Effector memory CD8-positive, alpha-beta T cell (primary cell): ENCODE measurements around the gene INSC.
"Not testable (repeated sequence)": the region's sequence is repeated elsewhere in the genome, so short reads cannot be mapped to it uniquely, and the experiment has no call there.

Source experiments
- ATAC-seq: fragments of 150-1000 bp; cut with Tn5 transposase; replicated peaks from 2 replicates; pipeline ENCODE4 v1.10.0; 2021; ENCODE audit warnings: mild to moderate bottlenecking, moderate library complexity
- DNase-seq, 3 experiments: peaks; one replicate each; pipeline ENCODE4 v3.0.0; 2021
- H3K27ac Mint-ChIP-seq, 2 donors: one replicate each; pipeline ENCODE4 v1.8.0; 2022; ENCODE audit warnings: mild to moderate bottlenecking in 2 of 2, mixed read lengths in 2 of 2, moderate library complexity in 2 of 2
- H3K27me3 Mint-ChIP-seq, 2 donors: one replicate each; pipeline ENCODE4 v1.8.0; 2022; ENCODE audit warnings: mixed read lengths in 2 of 2
- H3K36me3 Mint-ChIP-seq: one replicate; pipeline ENCODE4 v1.8.0; 2022; ENCODE audit warnings: mild to moderate bottlenecking, moderate library complexity, mixed read lengths; ENCODE audit not compliant: insufficient read depth
- H3K4me1 Mint-ChIP-seq, 2 donors: one replicate each; pipeline ENCODE4 v1.8.0; 2022; ENCODE audit warnings: low read depth in 2 of 2, mixed read lengths in 2 of 2
- H3K4me3 Mint-ChIP-seq, 2 donors: one replicate each; pipeline ENCODE4 v1.8.0; 2022; ENCODE audit warnings: mild to moderate bottlenecking in 2 of 2, mixed read lengths in 2 of 2, moderate library complexity in 2 of 2
- H3K9me3 Mint-ChIP-seq, 2 donors: one replicate each; pipeline ENCODE4 v1.8.0; 2022; ENCODE audit warnings: mixed read lengths in 2 of 2
- total RNA-seq, 9 experiments: gene quantifications; one replicate each; lab custom pipeline; 2026; lab: John Stamatoyannopoulos, UW

INSC gene
- total RNA-seq: 0 to 0.66 (median 0.11) reads per million in 9 experiments

- DNase-seq (no peak), ATAC-seq (no peak)
- H3K9me3 Mint-ChIP-seq: no peaks in the 10 kb centered on the region
- H3K4me1 Mint-ChIP-seq: peaks cover 7 to 10% of the 10 kb centered on the region in 2 donors
- H3K27ac Mint-ChIP-seq: no peak within 1 kb of the TSS
- H3K36me3 Mint-ChIP-seq: no peaks in the 10 kb centered on the region
- H3K27me3 Mint-ChIP-seq: peaks cover 52 to 58% of the 10 kb centered on the region in 2 donors
- H3K4me3 Mint-ChIP-seq: peak within 1 kb of the TSS; percentile 15 to 65
These were observed at the start of gene INSC for GRCh38 chr11:15114501-15115475. TSS of gene INSC (plus strand) at chr11:15114923. CDS start at chr11:15149175, 34,252 bp downstream.

GRCh38 chr11:15069751-15070150 is 45.0 kb upstream of the INSC start:
- peaks cover 49 to 57% of the 10 kb centered on the region in 2 donors for H3K27me3 Mint-ChIP-seq
- not testable (repeated sequence) for H3K27ac Mint-ChIP-seq, ATAC-seq, DNase-seq, H3K36me3 Mint-ChIP-seq, H3K4me3 Mint-ChIP-seq, H3K9me3 Mint-ChIP-seq
- peaks cover 13 to 16% of the 10 kb centered on the region in 2 donors for H3K4me1 Mint-ChIP-seq

GRCh38 chr11:15071556-15072255 is 43.0 kb upstream of the INSC start:
- no peak for DNase-seq
- peaks cover 0 to 9% of the 10 kb centered on the region in 2 donors for H3K9me3 Mint-ChIP-seq
- peaks cover 39 to 46% of the 10 kb centered on the region in 2 donors for H3K27me3 Mint-ChIP-seq
- no peak for ATAC-seq
- no peak overlapping the region for H3K4me3 Mint-ChIP-seq
- H3K27ac Mint-ChIP-seq: no peak overlapping the region
- peaks cover 17 to 19% of the 10 kb centered on the region in 2 donors for H3K4me1 Mint-ChIP-seq
- H3K36me3 Mint-ChIP-seq: peaks cover 9% of the 10 kb centered on the region

GRCh38 chr11:15072551-15073143 is 42.1 kb upstream of the INSC start:
- Mint-ChIP-seq H3K4me1 (peaks cover 17 to 21% of the 10 kb centered on the region in 2 donors), H3K36me3 (peaks cover 9% of the 10 kb centered on the region), H3K4me3 (peak overlapping the region in 1 of 2 donors; percentile 53), H3K9me3 (peaks cover 0 to 9% of the 10 kb centered on the region in 2 donors), H3K27ac (no peak overlapping the region), H3K27me3 (peaks cover 31 to 46% of the 10 kb centered on the region in 2 donors)
- DNase-seq (no peak), ATAC-seq (no peak)

GRCh38 chr11:15073361-15074205 is 41.1 kb upstream of the INSC start, which contains the start of gene CALCB:
TSS of gene CALCB (plus strand) at chr11:15073593. CDS start at chr11:15074719, 1,126 bp downstream.
- Mint-ChIP-seq H3K27me3 (peaks cover 22 to 39% of the 10 kb centered on the region in 2 donors), H3K4me3 (peak within 1 kb of the TSS; percentile 74 to 83), H3K36me3 (peaks cover 9% of the 10 kb centered on the region), H3K27ac (peak within 1 kb of the TSS in 1 of 2 donors; percentile 69), H3K9me3 (peaks cover 0 to 4% of the 10 kb centered on the region in 2 donors), H3K4me1 (peaks cover 17 to 21% of the 10 kb centered on the region in 2 donors)
- no peak for ATAC-seq
- DNase-seq: no peak

GRCh38 chr11:15074206-15075161 is 40.2 kb upstream of the INSC start:
- peaks cover 22 to 39% of the 10 kb centered on the region in 2 donors for H3K27me3 Mint-ChIP-seq
- H3K4me3 Mint-ChIP-seq: peak overlapping the region; percentile 74 to 83
- peak; percentile 86 for ATAC-seq
- H3K4me1 Mint-ChIP-seq: peaks cover 17 to 21% of the 10 kb centered on the region in 2 donors
- H3K27ac Mint-ChIP-seq: peak overlapping the region in 1 of 2 donors; percentile 69
- peak; percentile 73 to 80 (median 77) for DNase-seq
- H3K9me3 Mint-ChIP-seq: no peaks in the 10 kb centered on the region
- H3K36me3 Mint-ChIP-seq: peaks cover 9% of the 10 kb centered on the region

GRCh38 chr11:15075162-15075526 is 39.6 kb upstream of the INSC start:
- Mint-ChIP-seq H3K9me3 (no peaks in the 10 kb centered on the region), H3K4me1 (peaks cover 17 to 21% of the 10 kb centered on the region in 2 donors), H3K4me3 (peak overlapping the region; percentile 74 to 83), H3K36me3 (peaks cover 9% of the 10 kb centered on the region), H3K27me3 (peaks cover 22 to 39% of the 10 kb centered on the region in 2 donors), H3K27ac (no peak overlapping the region)
- DNase-seq (no peak), ATAC-seq (no peak)

- ATAC-seq: no peak
- Mint-ChIP-seq H3K4me1 (no peaks in the 10 kb centered on the region), H3K27me3 (peaks cover 45 to 76% of the 10 kb centered on the region in 2 donors), H3K4me3 (no peak overlapping the region), H3K9me3 (no peaks in the 10 kb centered on the region), H3K36me3 (no peaks in the 10 kb centered on the region), H3K27ac (no peak overlapping the region)
- DNase-seq: no peak
These were observed 23.5 kb upstream of the INSC start for GRCh38 chr11:15091175-15091574.

- DNase-seq (no peak), ATAC-seq (no peak)
- H3K36me3 Mint-ChIP-seq: no peaks in the 10 kb centered on the region
- no peak overlapping the region for H3K27ac Mint-ChIP-seq
- no peaks in the 10 kb centered on the region for H3K4me1 Mint-ChIP-seq
- H3K4me3 Mint-ChIP-seq: no peak overlapping the region
- H3K9me3 Mint-ChIP-seq: no peaks in the 10 kb centered on the region
- H3K27me3 Mint-ChIP-seq: peaks cover 49 to 76% of the 10 kb centered on the region in 2 donors
These were observed 23.1 kb upstream of the INSC start for GRCh38 chr11:15091625-15092024.

- peaks cover 54 to 76% of the 10 kb centered on the region in 2 donors for H3K27me3 Mint-ChIP-seq
- DNase-seq (no peak), ATAC-seq (no peak)
- no peaks in the 10 kb centered on the region for H3K9me3 Mint-ChIP-seq
- no peak overlapping the region for H3K4me3 Mint-ChIP-seq
- H3K27ac Mint-ChIP-seq: no peak overlapping the region
- no peaks in the 10 kb centered on the region for H3K4me1 Mint-ChIP-seq
- H3K36me3 Mint-ChIP-seq: no peaks in the 10 kb centered on the region
These were observed 21.3 kb upstream of the INSC start for GRCh38 chr11:15093432-15093831.

- no peaks in the 10 kb centered on the region for H3K36me3 Mint-ChIP-seq
- H3K4me1 Mint-ChIP-seq: no peaks in the 10 kb centered on the region
- H3K9me3 Mint-ChIP-seq: no peaks in the 10 kb centered on the region
- H3K27me3 Mint-ChIP-seq: peaks cover 60 to 83% of the 10 kb centered on the region in 2 donors
- no peak for DNase-seq
- no peak for ATAC-seq
- H3K4me3 Mint-ChIP-seq: no peak overlapping the region
- no peak overlapping the region for H3K27ac Mint-ChIP-seq
These were observed 18.9 kb upstream of the INSC start for GRCh38 chr11:15095736-15096228.
